Type B pancreatic cell (in vitro differentiated cells): ENCODE results near the gene FAAH2. TPM values are rescaled to one million over a fixed set of nuclear protein-coding genes. Genes with fewer than 3 reads are reported as not detected.

Experiments
- DNase-seq: peaks from one replicate; pipeline ENCODE4 v3.0.0; 2021; ENCODE audit warnings: mixed read lengths; ENCODE audit not compliant: unreplicated experiment; ENCODE audit errors: extremely low spot score
- H3K27ac Mint-ChIP-seq: 2 replicates; pipeline ENCODE4 v1.8.0; 2021; ENCODE audit warnings: mild to moderate bottlenecking, mixed read lengths
- H3K27me3 Mint-ChIP-seq: 2 replicates; pipeline ENCODE4 v1.8.0; 2021; ENCODE audit warnings: mixed read lengths
- H3K36me3 Mint-ChIP-seq: 2 replicates; pipeline ENCODE4 v1.8.0; 2021; ENCODE audit warnings: mixed read lengths
- H3K4me1 Mint-ChIP-seq: one replicate; pipeline ENCODE4 v1.8.0; 2021; ENCODE audit warnings: mixed read lengths; ENCODE audit not compliant: unreplicated experiment
- H3K4me3 Mint-ChIP-seq: 2 replicates; pipeline ENCODE4 v1.8.0; 2021; ENCODE audit warnings: mild to moderate bottlenecking, mixed read lengths
- H3K9me3 Mint-ChIP-seq: 2 replicates; pipeline ENCODE4 v1.8.0; 2021; ENCODE audit warnings: mixed read lengths
- CTCF ChIP-seq: fragments of 200-600 bp; sonication (generic); conservative IDR thresholded peaks from 2 replicates; pipeline ENCODE4 v1.5.0; 2021; ENCODE audit warnings: antibody characterized with exemption, mild to moderate bottlenecking
- total RNA-seq: library from RNA; stranded (reverse); gene quantifications from 2 replicates; pipeline ENCODE4 v1.2.1, GENCODE V29; 2021; ENCODE audit warnings: low replicate concordance

Gene FAAH2
- total RNA-seq, 1 donor from 2014 or later = 5.8 TPM

GRCh38 chrX:57422790-57423189, 136.3 kb downstream of the FAAH2 start:
- no peaks in the 10 kb centered on the region for H3K9me3 Mint-ChIP-seq
- H3K27me3 Mint-ChIP-seq = no peaks in the 10 kb centered on the region

GRCh38 chrX:57445076-57445475, 158.6 kb downstream of the FAAH2 start:
- H3K36me3 Mint-ChIP-seq = no peaks in the 10 kb centered on the region

More at GRCh38 chrX:57422790-57423189, 136.3 kb downstream of the FAAH2 start:
- H3K4me3 Mint-ChIP-seq = no peak overlapping the region
- H3K27ac Mint-ChIP-seq = no peak overlapping the region
- H3K4me1 Mint-ChIP-seq = no peaks in the 10 kb centered on the region
- DNase-seq = no peak
- no peaks in the 10 kb centered on the region for H3K36me3 Mint-ChIP-seq
- TF ChIP-seq CTCF = no peak

GRCh38 chrX:57445832-57446231, 159.3 kb downstream of the FAAH2 start:
- no peak for DNase-seq
- no peak for TF ChIP-seq CTCF
- Mint-ChIP-seq H3K27me3 (no peaks in the 10 kb centered on the region), H3K4me3 (no peak overlapping the region), H3K9me3 (no peaks in the 10 kb centered on the region), H3K36me3 (no peaks in the 10 kb centered on the region), H3K4me1 (no peaks in the 10 kb centered on the region), H3K27ac (no peak overlapping the region)

More at GRCh38 chrX:57445076-57445475, 158.6 kb downstream of the FAAH2 start:
- H3K9me3 Mint-ChIP-seq = no peaks in the 10 kb centered on the region
- H3K4me1 Mint-ChIP-seq = no peaks in the 10 kb centered on the region
- no peak for DNase-seq
- TF ChIP-seq CTCF = no peak
- no peak overlapping the region for H3K4me3 Mint-ChIP-seq
- no peaks in the 10 kb centered on the region for H3K27me3 Mint-ChIP-seq
- H3K27ac Mint-ChIP-seq = no peak overlapping the region

- no peak overlapping the region for H3K4me3 Mint-ChIP-seq
- no peak for TF ChIP-seq CTCF
- no peaks in the 10 kb centered on the region for H3K27me3 Mint-ChIP-seq
- H3K36me3 Mint-ChIP-seq = no peaks in the 10 kb centered on the region
- H3K9me3 Mint-ChIP-seq = no peaks in the 10 kb centered on the region
- H3K4me1 Mint-ChIP-seq = no peaks in the 10 kb centered on the region
- DNase-seq = no peak
- H3K27ac Mint-ChIP-seq = no peak overlapping the region
Observed at GRCh38 chrX:57447856-57448255, 161.3 kb downstream of the FAAH2 start.

GRCh38 chrX:57451426-57452020, 165.0 kb downstream of the FAAH2 start:
- no peak for TF ChIP-seq CTCF
- no peaks in the 10 kb centered on the region for H3K4me1 Mint-ChIP-seq
- no peaks in the 10 kb centered on the region for H3K27me3 Mint-ChIP-seq
- no peak overlapping the region for H3K27ac Mint-ChIP-seq
- H3K9me3 Mint-ChIP-seq = no peaks in the 10 kb centered on the region
- peaks cover 3% of the 10 kb centered on the region for H3K36me3 Mint-ChIP-seq
- no peak overlapping the region for H3K4me3 Mint-ChIP-seq
- DNase-seq = no peak

GRCh38 chrX:57453901-57454300, 167.4 kb downstream of the FAAH2 start:
- H3K4me1 Mint-ChIP-seq = no peaks in the 10 kb centered on the region
- peaks cover 3% of the 10 kb centered on the region for H3K36me3 Mint-ChIP-seq
- H3K27ac Mint-ChIP-seq = no peak overlapping the region
- H3K27me3 Mint-ChIP-seq = no peaks in the 10 kb centered on the region
- DNase-seq = no peak
- H3K9me3 Mint-ChIP-seq = no peaks in the 10 kb centered on the region
- peak; percentile 59 for TF ChIP-seq CTCF
- H3K4me3 Mint-ChIP-seq = no peak overlapping the region
